Measurements from ENCODE around the gene SREK1. TPM values are rescaled to one million over a fixed set of nuclear protein-coding genes. Genes with fewer than 3 reads are reported as not detected.

The SREK1 gene
- total RNA-seq, 1 experiment from 2014 or later: 95.9 TPM

GRCh38 chr5:66197764-66198405 lies 53.8 kb downstream of the SREK1 start:
- Histone ChIP-seq H3K4me1 (ENCODE audit: insufficient read depth, low read length, poor library complexity, severe bottlenecking) (no peaks in the 10 kb centered on the region), H3K9me3 (ENCODE audit: low read depth, low read length, poor library complexity, severe bottlenecking) (no peaks in the 10 kb centered on the region), H3K27ac (ENCODE audit: low read depth, low read length, poor library complexity, severe bottlenecking) (no peak overlapping the region), H3K36me3 (ENCODE audit: insufficient read depth, low read length, poor library complexity, severe bottlenecking) (no peaks in the 10 kb centered on the region), H3K27me3 (replicated peaks; ENCODE audit: insufficient read depth, low read depth, low read length, poor library complexity) (no peaks in the 10 kb centered on the region), H3K4me3 (ENCODE audit: low read depth, low read length, poor library complexity, severe bottlenecking) (no peak overlapping the region)
- CTCF ChIA-PET: no interaction called here
- no TSS peak for BruUV-seq (replicated peaks)
- POLR2A ChIA-PET (ENCODE audit: low non-redundant PET): no interaction called here
- intact Hi-C loops (cut with micrococcal nuclease; ENCODE audit: unreplicated experiment): no loop called here
- TF ChIP-seq CTCF (conservative IDR thresholded peaks at IDR 0.05; ENCODE audit: low read depth, low read length) (no peak), EZH2 (IDR thresholded peaks at IDR 0.05; ENCODE audit: borderline replicate concordance, low read depth, low read length, poor library complexity, severe bottlenecking) (no peak)
- DNase-seq (ENCODE audit: low spot score): no peak

- intact Hi-C loops (cut with micrococcal nuclease; ENCODE audit: unreplicated experiment): no loop called here
- Histone ChIP-seq H3K36me3 (ENCODE audit: insufficient read depth, low read length, poor library complexity, severe bottlenecking) (no peaks in the 10 kb centered on the region), H3K4me3 (ENCODE audit: low read depth, low read length, poor library complexity, severe bottlenecking) (no peak overlapping the region), H3K27ac (ENCODE audit: low read depth, low read length, poor library complexity, severe bottlenecking) (no peak overlapping the region), H3K27me3 (replicated peaks; ENCODE audit: insufficient read depth, low read depth, low read length, poor library complexity) (no peaks in the 10 kb centered on the region), H3K9me3 (ENCODE audit: low read depth, low read length, poor library complexity, severe bottlenecking) (no peaks in the 10 kb centered on the region), H3K4me1 (ENCODE audit: insufficient read depth, low read length, poor library complexity, severe bottlenecking) (no peaks in the 10 kb centered on the region)
- ChIA-PET POLR2A (ENCODE audit: low non-redundant PET) (no interaction called here), CTCF (no interaction called here)
- DNase-seq (ENCODE audit: low spot score): no peak
- no TSS peak for BruUV-seq (replicated peaks)
- TF ChIP-seq CTCF (conservative IDR thresholded peaks at IDR 0.05; ENCODE audit: low read depth, low read length): no peak
- TF ChIP-seq EZH2 (IDR thresholded peaks at IDR 0.05; ENCODE audit: borderline replicate concordance, low read depth, low read length, poor library complexity, severe bottlenecking): no peak
Measured at GRCh38 chr5:66198837-66199236, 54.7 kb downstream of the SREK1 start.

GRCh38 chr5:66203531-66203930 lies 59.4 kb downstream of the SREK1 start:
- POLR2A ChIA-PET (ENCODE audit: low non-redundant PET): no interaction called here
- no peak for DNase-seq (ENCODE audit: low spot score)
- H3K4me3 ChIP-seq (ENCODE audit: low read depth, low read length, poor library complexity, severe bottlenecking): no peak overlapping the region
- intact Hi-C loops (cut with micrococcal nuclease; ENCODE audit: unreplicated experiment): no loop called here
- no peaks in the 10 kb centered on the region for H3K27me3 ChIP-seq (replicated peaks; ENCODE audit: insufficient read depth, low read depth, low read length, poor library complexity)
- H3K9me3 ChIP-seq (ENCODE audit: low read depth, low read length, poor library complexity, severe bottlenecking): no peaks in the 10 kb centered on the region
- H3K27ac ChIP-seq (ENCODE audit: low read depth, low read length, poor library complexity, severe bottlenecking): no peak overlapping the region
- BruUV-seq (replicated peaks): no TSS peak
- CTCF ChIA-PET: no interaction called here
- H3K36me3 ChIP-seq (ENCODE audit: insufficient read depth, low read length, poor library complexity, severe bottlenecking): no peaks in the 10 kb centered on the region
- H3K4me1 ChIP-seq (ENCODE audit: insufficient read depth, low read length, poor library complexity, severe bottlenecking): no peaks in the 10 kb centered on the region
- TF ChIP-seq CTCF (conservative IDR thresholded peaks at IDR 0.05; ENCODE audit: low read depth, low read length): no peak
- no peak for TF ChIP-seq EZH2 (IDR thresholded peaks at IDR 0.05; ENCODE audit: borderline replicate concordance, low read depth, low read length, poor library complexity, severe bottlenecking)
